Astrocyte (in vitro differentiated cells and primary cell): ENCODE data around the gene SYCP1.

ENCODE experiments used
- CTCF ChIP-seq: IDR thresholded peaks from 2 replicates; pipeline ENCODE4 v1.5.1; 2011; ENCODE audit warnings: low read depth, mild to moderate bottlenecking, inconsistent platforms, low read length, moderate library complexity; ENCODE audit not compliant: insufficient read depth
- EZH2 ChIP-seq: IDR thresholded peaks from 2 replicates; pipeline ENCODE4 v1.6.1; 2012; ENCODE audit warnings: mild to moderate bottlenecking, low read length, inconsistent platforms; ENCODE audit not compliant: insufficient read depth

- TF ChIP-seq EZH2 (no peak), CTCF (no peak)
These were observed 181.0 kb downstream of the SYCP1 start for GRCh38 chr1:115035652-115036051.
